Smooth muscle cell (in vitro differentiated cells): ENCODE measurements around the gene SETDB2. TPM values are rescaled to one million over a fixed set of nuclear protein-coding genes. Genes with fewer than 3 reads are reported as not detected.

Experiments
- DNase-seq: peaks from one replicate; lab custom pipeline; 2025; ENCODE audit not compliant: unreplicated experiment; lab: John Stamatoyannopoulos, UW
- H2AFZ ChIP-seq: fragments of 200-600 bp; sonication (generic); 2 replicates; pipeline ENCODE4 v1.6.0; 2016; ENCODE audit warnings: antibody characterized with exemption, low read depth, mild to moderate bottlenecking
- H3F3A ChIP-seq: fragments of 200-600 bp; sonication (generic); 2 replicates; pipeline ENCODE4 v1.6.0; 2017; ENCODE audit warnings: antibody characterized with exemption, low read depth
- H3K27ac ChIP-seq: fragments of 200-600 bp; sonication (generic); 2 replicates; pipeline ENCODE4 v1.5.1; 2016; ENCODE audit warnings: low read depth, mild to moderate bottlenecking
- H3K27me3 ChIP-seq: fragments of 200-600 bp; sonication (generic); 2 replicates; pipeline ENCODE4 v1.6.1; 2016; ENCODE audit warnings: low read depth, mild to moderate bottlenecking
- H3K36me3 ChIP-seq: fragments of 200-600 bp; sonication (generic); 2 replicates; pipeline ENCODE4 v1.5.1; 2016; ENCODE audit warnings: low read depth
- H3K4me1 ChIP-seq: fragments of 200-600 bp; sonication (generic); 2 replicates; pipeline ENCODE4 v1.5.1; 2016; ENCODE audit warnings: low read depth
- H3K4me2 ChIP-seq: fragments of 200-600 bp; sonication (generic); 2 replicates; pipeline ENCODE4 v1.6.0; 2016; ENCODE audit warnings: mild to moderate bottlenecking
- H3K4me3 ChIP-seq: fragments of 200-600 bp; sonication (generic); 2 replicates; pipeline ENCODE4 v1.5.1; 2016; ENCODE audit warnings: mild to moderate bottlenecking
- H3K79me2 ChIP-seq: fragments of 200-600 bp; sonication (generic); 2 replicates; pipeline ENCODE4 v1.6.0; 2016; ENCODE audit warnings: low read depth, mild to moderate bottlenecking
- H3K9ac ChIP-seq: fragments of 200-600 bp; sonication (generic); 2 replicates; pipeline ENCODE4 v1.6.0; 2016; ENCODE audit warnings: low read depth
- H3K9me3 ChIP-seq: fragments of 200-600 bp; sonication (generic); replicated peaks from 2 replicates; pipeline ENCODE4 v1.5.1; 2016; ENCODE audit warnings: low read depth
- H4K20me1 ChIP-seq: fragments of 200-600 bp; sonication (generic); 2 replicates; pipeline ENCODE4 v1.6.0; 2016; ENCODE audit warnings: low read depth
- WGBS: methylation state at CpG from one replicate; pipeline ENCODE4 v1.1.7; 2016; ENCODE audit warnings: low lambda C conversion rate; 5-methylcytosine and 5-hydroxymethylcytosine counted together
- polyA plus RNA-seq: library from polyadenylated mRNA; unstranded; fragments of >200 nt; fragmentation: Nextera tagmentation; extraction: Ambion mirVana; gene quantifications from 2 replicates; pipeline ENCODE4 v1.2.1, GENCODE V29; 2016
- total RNA-seq: library from RNA; depleted of rRNA; stranded (reverse); fragments of >200 nt; gene quantifications from 2 replicates; pipeline ENCODE4 v1.2.3, GENCODE V29; 2014
- TF ChIP-seq, protein P1 (sequence below): fragments of 200-600 bp; sonication (generic); IDR thresholded peaks from 2 replicates; pipeline ENCODE4 v1.5.1; 2017; ENCODE audit warnings: borderline replicate concordance, mild to moderate bottlenecking, antibody characterized with exemption; ENCODE audit not compliant: insufficient read depth, poor library complexity, severe bottlenecking

Gene SETDB2
- total and polyA plus RNA-seq, 2 experiments from 2014 or later = 3.5 to 4.9 TPM

DNA sequence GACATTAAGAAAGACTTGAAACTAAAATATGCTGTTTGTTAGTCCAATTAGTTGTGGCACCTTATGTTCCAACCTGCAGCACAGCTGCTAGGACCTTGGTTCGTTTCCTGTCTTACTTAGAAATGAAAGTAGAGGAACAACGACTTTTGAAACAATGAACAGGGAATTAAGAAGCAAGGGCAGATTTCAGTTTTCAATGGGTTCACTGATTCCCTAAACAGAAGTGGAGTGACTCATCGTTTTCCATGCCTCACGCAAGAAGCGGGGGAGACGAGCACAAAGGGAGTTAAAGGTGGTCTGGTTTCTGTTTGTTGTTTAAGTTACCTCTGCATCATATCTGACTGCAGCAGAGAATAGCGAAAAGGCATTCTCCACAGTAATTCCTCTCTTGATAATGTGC, 96.5 kb downstream of the SETDB2 start:
- H3K4me2 ChIP-seq = peak overlapping the region; percentile 61
- no peak for DNase-seq
- H3K27ac ChIP-seq = peak overlapping the region; percentile 55
- H3K27me3 ChIP-seq = no peaks in the 10 kb centered on the region
- H3F3A ChIP-seq = no peaks in the 10 kb centered on the region
- no peaks in the 10 kb centered on the region for H3K9me3 ChIP-seq
- H3K79me2 ChIP-seq = no peaks in the 10 kb centered on the region
- no peaks in the 10 kb centered on the region for H4K20me1 ChIP-seq
- WGBS = 36% methylated on average over 7 of the region's 7 CpGs
- peak overlapping the region; percentile 63 for H2AFZ ChIP-seq
- TF ChIP-seq, protein P1, sequence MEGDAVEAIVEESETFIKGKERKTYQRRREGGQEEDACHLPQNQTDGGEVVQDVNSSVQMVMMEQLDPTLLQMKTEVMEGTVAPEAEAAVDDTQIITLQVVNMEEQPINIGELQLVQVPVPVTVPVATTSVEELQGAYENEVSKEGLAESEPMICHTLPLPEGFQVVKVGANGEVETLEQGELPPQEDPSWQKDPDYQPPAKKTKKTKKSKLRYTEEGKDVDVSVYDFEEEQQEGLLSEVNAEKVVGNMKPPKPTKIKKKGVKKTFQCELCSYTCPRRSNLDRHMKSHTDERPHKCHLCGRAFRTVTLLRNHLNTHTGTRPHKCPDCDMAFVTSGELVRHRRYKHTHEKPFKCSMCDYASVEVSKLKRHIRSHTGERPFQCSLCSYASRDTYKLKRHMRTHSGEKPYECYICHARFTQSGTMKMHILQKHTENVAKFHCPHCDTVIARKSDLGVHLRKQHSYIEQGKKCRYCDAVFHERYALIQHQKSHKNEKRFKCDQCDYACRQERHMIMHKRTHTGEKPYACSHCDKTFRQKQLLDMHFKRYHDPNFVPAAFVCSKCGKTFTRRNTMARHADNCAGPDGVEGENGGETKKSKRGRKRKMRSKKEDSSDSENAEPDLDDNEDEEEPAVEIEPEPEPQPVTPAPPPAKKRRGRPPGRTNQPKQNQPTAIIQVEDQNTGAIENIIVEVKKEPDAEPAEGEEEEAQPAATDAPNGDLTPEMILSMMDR = no peak
- H3K36me3 ChIP-seq = peaks cover 11% of the 10 kb centered on the region
- peak overlapping the region; percentile 35 for H3K9ac ChIP-seq
- H3K4me3 ChIP-seq = no peak overlapping the region
- no peaks in the 10 kb centered on the region for H3K4me1 ChIP-seq

DNA sequence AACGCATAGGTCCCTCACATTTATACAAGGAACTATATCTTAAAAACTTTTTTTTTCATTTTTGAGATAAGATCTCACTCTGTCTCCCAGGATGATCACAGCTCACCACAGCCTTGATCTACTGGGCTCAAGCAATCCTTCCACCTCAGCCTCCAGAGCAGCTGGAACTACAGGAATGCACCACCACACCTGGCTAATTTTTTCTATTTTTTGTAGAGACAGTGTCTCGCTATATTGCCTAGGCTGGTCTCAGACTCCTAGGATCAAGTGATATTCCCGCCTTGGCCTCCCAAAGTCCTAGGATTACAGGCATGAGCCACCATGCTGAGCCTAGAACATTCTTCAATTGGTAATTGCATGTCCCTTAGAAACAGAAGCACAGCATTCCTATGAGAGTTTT, 99.6 kb downstream of the SETDB2 start:
- 91% methylated on average over 3 of the region's 3 CpGs for WGBS
- Histone ChIP-seq H3K79me2 (no peaks in the 10 kb centered on the region), H3F3A (no peaks in the 10 kb centered on the region), H3K9ac (no peak overlapping the region), H3K9me3 (no peaks in the 10 kb centered on the region), H3K4me2 (no peak overlapping the region), H3K4me1 (no peaks in the 10 kb centered on the region), H4K20me1 (no peaks in the 10 kb centered on the region), H3K36me3 (peaks cover 11% of the 10 kb centered on the region), H2AFZ (no peak overlapping the region), H3K4me3 (no peak overlapping the region), H3K27ac (no peak overlapping the region), H3K27me3 (no peaks in the 10 kb centered on the region)
- no peak for DNase-seq
- TF ChIP-seq, protein P1 = no peak

Other genes starting within 250 kb of the SETDB2 start
- not detected in 2 replicates for gene MLNR, start 223.9 kb upstream of the SETDB2 start, total RNA-seq
- gene MLNR, start 223.9 kb upstream of the SETDB2 start, polyA plus RNA-seq = not detected in 2 replicates
- gene CDADC1, start 196.3 kb upstream of the SETDB2 start, total RNA-seq = 7.0 and 11.1 TPM in 2 replicates
- gene CDADC1, start 196.3 kb upstream of the SETDB2 start, polyA plus RNA-seq = 15.8 and 22.6 TPM in 2 replicates
- gene CAB39L, start 210 bp upstream of the SETDB2 start, total RNA-seq = 13.8 and 19.7 TPM in 2 replicates
- gene CAB39L, start 210 bp upstream of the SETDB2 start, polyA plus RNA-seq = 10.1 and 13.2 TPM in 2 replicates
- gene PHF11, start 51.7 kb downstream of the SETDB2 start, total RNA-seq = 25.9 and 30.3 TPM in 2 replicates
- 21.0 and 22.9 TPM in 2 replicates for gene PHF11, start 51.7 kb downstream of the SETDB2 start, polyA plus RNA-seq
- 26.8 and 28.5 TPM in 2 replicates for gene RCBTB1, start 141.3 kb downstream of the SETDB2 start, total RNA-seq
- gene RCBTB1, start 141.3 kb downstream of the SETDB2 start, polyA plus RNA-seq = 10.7 and 12.4 TPM in 2 replicates
- gene ARL11, start 184.2 kb downstream of the SETDB2 start, total RNA-seq = 0.13 TPM in 1 of 2 replicates, not detected in the other
- gene ARL11, start 184.2 kb downstream of the SETDB2 start, polyA plus RNA-seq = 0.17 TPM in 1 of 2 replicates, not detected in the other
- gene EBPL, start 247.2 kb downstream of the SETDB2 start, total RNA-seq = 108 and 114 TPM in 2 replicates
- 75.3 and 86.5 TPM in 2 replicates for gene EBPL, start 247.2 kb downstream of the SETDB2 start, polyA plus RNA-seq